SK-N-SH treated with all-trans-retinoic acid at 6 μM for 48 hours (cell line): ENCODE data around the gene TIAM2.

ENCODE experiments used
- ATAC-seq: fragments of 200-7000 bp; cut with Tn5 transposase; 3 replicates; pipeline ENCODE4 v1.9.1; 2020; ENCODE audit warnings: mild to moderate bottlenecking, moderate library complexity
- ARNTL ChIP-seq: fragments of 450-650 bp; formaldehyde crosslinking; IDR thresholded peaks from 2 replicates; pipeline ENCODE4 v1.5.0; 2020; ENCODE audit warnings: low read depth, mild to moderate bottlenecking, moderate library complexity, borderline replicate concordance
- BACH2 ChIP-seq: fragments of 250-450 bp; sonication (Bioruptor Pico); IDR thresholded peaks from 2 replicates; pipeline ENCODE4 v1.9.0; 2021; ENCODE audit warnings: mild to moderate bottlenecking, borderline replicate concordance
- CREB5 ChIP-seq: fragments of 250-450 bp; sonication (Bioruptor Pico); IDR thresholded peaks from 2 replicates; pipeline ENCODE4 v1.5.1; 2020; ENCODE audit warnings: low read depth, mild to moderate bottlenecking, moderate library complexity
- CSDC2 ChIP-seq: fragments of 250-450 bp; sonication (Bioruptor Pico); IDR thresholded peaks from 2 replicates; pipeline ENCODE4 v1.5.0; 2020; ENCODE audit warnings: mild to moderate bottlenecking, moderate library complexity
- CSRNP3 ChIP-seq: fragments of 250-450 bp; sonication (Bioruptor Pico); IDR thresholded peaks from 2 replicates; pipeline ENCODE4 v1.5.1; 2021; ENCODE audit warnings: mild to moderate bottlenecking, moderate library complexity
- ESRRG ChIP-seq: fragments of 250-450 bp; sonication (Bioruptor Pico); IDR thresholded peaks from 2 replicates; pipeline ENCODE4 v1.6.1; 2021; ENCODE audit warnings: mild to moderate bottlenecking
- GLIS3 ChIP-seq: fragments of 250-450 bp; sonication (Bioruptor Pico); IDR thresholded peaks from 2 replicates; pipeline ENCODE4 v1.5.0; 2020; ENCODE audit warnings: mild to moderate bottlenecking, moderate library complexity
- ISL1 ChIP-seq: fragments of 250-450 bp; sonication (Bioruptor Pico); IDR thresholded peaks from 2 replicates; pipeline ENCODE4 v2.1.2; 2022; ENCODE audit warnings: mild to moderate bottlenecking, moderate library complexity
- OSR1 ChIP-seq: fragments of 250-450 bp; sonication (Bioruptor Pico); IDR thresholded peaks from 2 replicates; pipeline ENCODE4 v1.8.0; 2022; ENCODE audit warnings: moderate library complexity, mild to moderate bottlenecking, inconsistent platforms
- PATZ1 ChIP-seq: fragments of 250-450 bp; sonication (Bioruptor Pico); IDR thresholded peaks from 2 replicates; pipeline ENCODE4 v1.8.0; 2020; ENCODE audit warnings: mild to moderate bottlenecking, moderate library complexity, borderline replicate concordance
- POU6F1 ChIP-seq: fragments of 250-450 bp; sonication (Bioruptor Pico); IDR thresholded peaks from 2 replicates; pipeline ENCODE4 v1.8.0; 2021; ENCODE audit warnings: low read depth, mild to moderate bottlenecking, moderate library complexity, borderline replicate concordance
- PPARA ChIP-seq: fragments of 250-450 bp; sonication (Bioruptor Pico); IDR thresholded peaks from 2 replicates; pipeline ENCODE4 v1.5.0; 2020; ENCODE audit warnings: mild to moderate bottlenecking, borderline replicate concordance
- RARB ChIP-seq: fragments of 250-450 bp; sonication (Bioruptor Pico); IDR thresholded peaks from 2 replicates; pipeline ENCODE4 v1.8.0; 2021; ENCODE audit warnings: mild to moderate bottlenecking, moderate library complexity
- TCF4 ChIP-seq: fragments of 250-450 bp; sonication (Bioruptor Pico); IDR thresholded peaks from 2 replicates; pipeline ENCODE4 v1.8.0; 2021; ENCODE audit warnings: mild to moderate bottlenecking, moderate library complexity, borderline replicate concordance
- TOX ChIP-seq: fragments of 250-450 bp; sonication (Bioruptor Pico); IDR thresholded peaks from 2 replicates; pipeline ENCODE4 v1.8.0; 2021; ENCODE audit warnings: mild to moderate bottlenecking, moderate library complexity, borderline replicate concordance
- TSHZ2 ChIP-seq: fragments of 250-450 bp; sonication (Bioruptor Pico); IDR thresholded peaks from 2 replicates; pipeline ENCODE4 v1.5.0; 2020; ENCODE audit warnings: mild to moderate bottlenecking, moderate library complexity
- ZFP3 ChIP-seq: fragments of 250-450 bp; sonication (Bioruptor Pico); IDR thresholded peaks from 2 replicates; pipeline ENCODE4 v1.5.0; 2020; ENCODE audit warnings: mild to moderate bottlenecking, moderate library complexity
- ZFP30 ChIP-seq: fragments of 450-650 bp; formaldehyde crosslinking; IDR thresholded peaks from 2 replicates; pipeline ENCODE4 v1.5.0; 2022; ENCODE audit warnings: mild to moderate bottlenecking, moderate library complexity
- ZNF565 ChIP-seq: fragments of 450-650 bp; formaldehyde crosslinking; conservative IDR thresholded peaks from 2 replicates; pipeline ENCODE4 v1.5.0; 2020; ENCODE audit warnings: low read depth, mild to moderate bottlenecking, moderate library complexity
- ZNF70 ChIP-seq: fragments of 450-650 bp; formaldehyde crosslinking; IDR thresholded peaks from 2 replicates; pipeline ENCODE4 v1.5.0; 2020; ENCODE audit warnings: mild to moderate bottlenecking, moderate library complexity
- ZNF8 ChIP-seq: fragments of 450-650 bp; formaldehyde crosslinking; IDR thresholded peaks from 2 replicates; pipeline ENCODE4 v1.5.0; 2020; ENCODE audit warnings: mild to moderate bottlenecking, moderate library complexity

Gene TIAM2

GRCh38 chr6:155122199-155122950 lies 127.3 kb downstream of the TIAM2 start:
- ATAC-seq = no peak
- TF ChIP-seq ARNTL (CRISPR knock-in tag) (no peak), ZNF8 (CRISPR knock-in tag) (no peak), TOX (no peak), GLIS3 (no peak)

GRCh38 chr6:155123520-155123919 lies 128.4 kb downstream of the TIAM2 start:
- no peak for TF ChIP-seq BACH2 (CRISPR knock-in tag)
- TF ChIP-seq ZFP30 (CRISPR knock-in tag) = no peak
- no peak for TF ChIP-seq ZNF565 (CRISPR knock-in tag)
- TF ChIP-seq ZNF70 (CRISPR knock-in tag) = no peak
- TF ChIP-seq PATZ1 (CRISPR knock-in tag) = no peak
- no peak for TF ChIP-seq ZNF8 (CRISPR knock-in tag)
- no peak for TF ChIP-seq CSRNP3 (CRISPR knock-in tag)
- TF ChIP-seq PPARA (CRISPR knock-in tag) = no peak
- no peak for TF ChIP-seq TCF4 (CRISPR knock-in tag)
- no peak for TF ChIP-seq TOX
- TF ChIP-seq ZFP3 (CRISPR knock-in tag) = no peak
- TF ChIP-seq TSHZ2 (CRISPR knock-in tag) = no peak
- TF ChIP-seq ESRRG (CRISPR knock-in tag) = no peak
- no peak for TF ChIP-seq ARNTL (CRISPR knock-in tag)
- no peak for TF ChIP-seq OSR1 (CRISPR knock-in tag)
- no peak for TF ChIP-seq CREB5 (CRISPR knock-in tag)
- no peak for TF ChIP-seq GLIS3
- no peak for TF ChIP-seq ISL1 (CRISPR knock-in tag)
- TF ChIP-seq CSDC2 (CRISPR knock-in tag) = no peak
- ATAC-seq = no peak

- ATAC-seq = peak; percentile 24; the same call in 2 of the 3 replicates
- TF ChIP-seq CSDC2 (CRISPR knock-in tag) (no peak), ZNF565 (CRISPR knock-in tag) (no peak), PPARA (CRISPR knock-in tag) (no peak), PATZ1 (CRISPR knock-in tag) (no peak), RARB (CRISPR knock-in tag) (no peak), POU6F1 (CRISPR knock-in tag) (no peak), GLIS3 (no peak), ZNF8 (CRISPR knock-in tag) (no peak)
Measured at GRCh38 chr6:155125906-155126305, 130.8 kb downstream of the TIAM2 start.
